Spleen (tissue), 11 donors: ENCODE data around the gene OSGIN1. TPM values are rescaled to one million over a fixed set of nuclear protein-coding genes. Genes with fewer than 3 reads are reported as not detected.

Experiments
- DNase-seq: peaks from one replicate; pipeline ENCODE4 v3.0.0-alpha.2; 2020
- H3K27ac ChIP-seq, 8 donors: fragments of 200-600 bp; sonication (generic) in 7 of 8; 1 replicate in 4 of 8; 2 replicates in 4 of 8; pipeline versions ENCODE4 v1.5.0 to v1.8.0; 2016 to 2021; ENCODE audit warnings: inconsistent platforms in 4 of 8, mild to moderate bottlenecking in 4 of 8, moderate library complexity in 1 of 8
- H3K27me3 ChIP-seq, 7 donors: fragments of 200-600 bp; sonication (generic) in 6 of 7; replicated peaks in 1 of 7; 1 replicate in 4 of 7; 2 replicates in 3 of 7; pipeline versions ENCODE4 v1.5.0 to v1.8.0; 2016 to 2021; ENCODE audit warnings: inconsistent platforms in 3 of 7, mild to moderate bottlenecking in 1 of 7
- H3K36me3 ChIP-seq, 6 donors: fragments of 200-600 bp; sonication (generic) in 5 of 6; 1 replicate in 4 of 6; 2 replicates in 2 of 6; pipeline versions ENCODE4 v1.5.0 to v1.8.0; 2016 to 2021; ENCODE audit warnings: inconsistent platforms in 2 of 6
- H3K4me1 ChIP-seq, 6 donors: fragments of 200-600 bp; sonication (generic) in 5 of 6; 1 replicate in 3 of 6; 2 replicates in 3 of 6; pipeline versions ENCODE4 v1.5.0 to v1.8.0; 2016 to 2021; ENCODE audit warnings: inconsistent platforms in 3 of 6
- H3K4me3 ChIP-seq, 8 donors: fragments of 200-600 bp; sonication (generic) in 7 of 8; 1 replicate in 4 of 8; 2 replicates in 4 of 8; pipeline versions ENCODE4 v1.5.0 to v1.8.0; 2016 to 2021; ENCODE audit warnings: inconsistent platforms in 4 of 8, mild to moderate bottlenecking in 4 of 8, moderate library complexity in 2 of 8
- H3K9me3 ChIP-seq, 8 donors: fragments of 200-600 bp; sonication (generic) in 7 of 8; 1 replicate in 4 of 8; 2 replicates in 4 of 8; pipeline versions ENCODE4 v1.5.0 to v1.8.0; 2016 to 2021; ENCODE audit warnings: inconsistent platforms in 4 of 8
- POLR2A ChIP-seq, 3 donors: fragments of 450-650 bp; IDR thresholded peaks; one replicate each; pipeline ENCODE4 v1.5.1; 2017; ENCODE audit warnings: antibody characterized with exemption in 3 of 3, mild to moderate bottlenecking in 1 of 3
- POLR2AphosphoS5 ChIP-seq, 3 donors: sonication (generic); formaldehyde crosslinking; IDR thresholded peaks; one replicate each; pipeline ENCODE4 v1.5.1; 2017; ENCODE audit warnings: antibody characterized with exemption in 3 of 3
- WGBS, 5 donors: extraction: QIAGEN DNeasy Blood & Tissue Kit in 3 of 5; methylation state at CpG; one replicate each; pipeline versions ENCODE4 v1.1.5 to v1.1.7; 2013 to 2018; 5-methylcytosine and 5-hydroxymethylcytosine counted together
- intact Hi-C: fragments of 100-400 bp; cut with DNase I; formaldehyde crosslinking; loops from one replicate; pipeline ENCODE4 v1.15.0; 2023; ENCODE audit warnings: low total_unique reads
- polyA plus RNA-seq, 3 donors: library from polyadenylated mRNA; stranded (reverse); fragments of 200-250 nt; gene quantifications; one replicate each; pipeline ENCODE4 v1.2.1, GENCODE V29; 2013
- total RNA-seq, 7 donors: library from RNA; depleted of rRNA in 3 of 7; stranded (reverse); fragments of >200 nt in 3 of 7; fragmentation: NEBNext Ultra II Directional in 4 of 7; extraction: Animal tissue kit (Norgen Biotek cat#: 25700) in 4 of 7; gene quantifications; one replicate each; pipeline versions ENCODE4 v1.1.0 to v1.2.1, GENCODE V29; 2016 to 2021
- TF ChIP-seq, protein P1 (sequence below), 11 experiments: fragments of 200-600 bp in 7 of 11; fragments of 450-650 bp in 4 of 11; sonication (generic) in 4 of 11; IDR thresholded peaks in 8 of 11; conservative IDR thresholded peaks in 3 of 11; 1 replicate in 7 of 11; 2 replicates in 4 of 11; pipeline versions ENCODE4 v1.4.0 to v1.8.0; 2016 to 2021; ENCODE audit warnings: antibody characterized with exemption in 11 of 11, inconsistent platforms in 4 of 11, mild to moderate bottlenecking in 1 of 11
- donor health status: healthy with polysubstance abuse.
- donor health status: DM: no; HTN: no; CAD: no; lungs with moderate emphysema.
- donor health status: DM: no; HTN: no; CAD: no.
- donor health status: Bipolar disorder and iron deficiency.
- donor health status: healthy.
- donor health status: DM: no; HTN: no; CAD: no.
- donor health status: DM: yes; HTN: yes; CAD: no.

The OSGIN1 gene
- total and polyA plus RNA-seq, 10 donors, result 2.3 to 13.5 (median 9.0) TPM

DNA sequence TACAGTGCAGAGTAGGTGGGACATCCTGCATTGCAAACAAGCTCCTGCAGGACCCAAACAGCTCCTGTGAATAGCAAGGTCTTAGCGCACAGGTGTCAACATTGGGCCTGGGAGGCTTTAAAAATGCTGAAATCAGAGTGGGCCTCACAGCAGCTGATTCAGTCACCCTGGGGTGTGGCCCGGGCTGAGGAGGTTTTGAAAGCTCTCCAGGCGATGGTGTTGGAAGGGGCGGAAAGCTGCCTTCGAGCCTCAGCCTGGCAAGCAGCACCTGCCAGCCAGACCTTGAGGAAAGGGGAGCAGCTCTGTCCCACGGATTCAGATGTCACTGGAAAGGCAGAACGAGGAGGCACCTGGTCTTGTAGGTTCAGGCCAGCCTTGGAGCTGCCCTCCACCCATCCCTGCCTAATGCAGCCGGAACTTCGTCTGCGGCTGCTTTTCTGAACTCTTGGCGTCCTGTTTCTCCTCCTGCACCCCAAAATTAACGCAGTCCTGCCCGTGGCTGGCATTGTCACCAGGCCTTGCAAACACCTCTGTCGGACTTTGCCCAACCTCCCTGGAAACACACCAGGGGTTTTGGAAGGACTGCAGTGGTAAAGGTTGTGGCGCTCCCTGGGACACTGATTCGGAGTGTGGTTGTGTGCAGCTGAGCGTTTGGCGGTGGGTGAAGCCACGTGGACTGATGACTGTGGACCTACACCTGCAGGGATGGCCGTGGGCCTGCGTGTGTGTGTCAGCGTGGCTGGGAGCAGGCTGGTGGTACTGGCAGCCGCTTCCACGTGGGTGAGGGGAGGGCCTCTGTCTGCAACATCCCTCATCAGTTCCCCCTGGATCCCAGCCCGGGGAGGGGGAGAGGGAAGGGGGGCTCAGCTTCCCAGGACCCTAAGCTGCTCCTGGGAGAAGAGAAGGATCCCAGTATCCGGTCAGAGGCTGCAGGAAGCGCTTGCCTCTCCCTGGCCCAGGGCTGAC is 18.4 kb downstream of the OSGIN1 start:
- TF ChIP-seq, protein P1, sequence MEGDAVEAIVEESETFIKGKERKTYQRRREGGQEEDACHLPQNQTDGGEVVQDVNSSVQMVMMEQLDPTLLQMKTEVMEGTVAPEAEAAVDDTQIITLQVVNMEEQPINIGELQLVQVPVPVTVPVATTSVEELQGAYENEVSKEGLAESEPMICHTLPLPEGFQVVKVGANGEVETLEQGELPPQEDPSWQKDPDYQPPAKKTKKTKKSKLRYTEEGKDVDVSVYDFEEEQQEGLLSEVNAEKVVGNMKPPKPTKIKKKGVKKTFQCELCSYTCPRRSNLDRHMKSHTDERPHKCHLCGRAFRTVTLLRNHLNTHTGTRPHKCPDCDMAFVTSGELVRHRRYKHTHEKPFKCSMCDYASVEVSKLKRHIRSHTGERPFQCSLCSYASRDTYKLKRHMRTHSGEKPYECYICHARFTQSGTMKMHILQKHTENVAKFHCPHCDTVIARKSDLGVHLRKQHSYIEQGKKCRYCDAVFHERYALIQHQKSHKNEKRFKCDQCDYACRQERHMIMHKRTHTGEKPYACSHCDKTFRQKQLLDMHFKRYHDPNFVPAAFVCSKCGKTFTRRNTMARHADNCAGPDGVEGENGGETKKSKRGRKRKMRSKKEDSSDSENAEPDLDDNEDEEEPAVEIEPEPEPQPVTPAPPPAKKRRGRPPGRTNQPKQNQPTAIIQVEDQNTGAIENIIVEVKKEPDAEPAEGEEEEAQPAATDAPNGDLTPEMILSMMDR (IDR thresholded peaks at IDR 0.05 in 8 of 11, conservative IDR thresholded peaks at IDR 0.05 in 3 of 11), result no peak
- TF ChIP-seq POLR2A (IDR thresholded peaks at IDR 0.05), result no peak
- no peak for TF ChIP-seq POLR2AphosphoS5 (IDR thresholded peaks at IDR 0.05)
- no peak overlapping the region for H3K4me3 ChIP-seq
- H3K9me3 ChIP-seq, result no peaks in the 10 kb centered on the region
- no peak for DNase-seq
- H3K4me1 ChIP-seq, result peaks cover 0 to 11% (median 2%) of the 10 kb centered on the region in 6 donors
- intact Hi-C loops, result no loop called here
- WGBS, 5 donors, result 72 to 81% (median 75%) methylated on average over 21 to 27 of the region's 27 CpGs
- H3K27me3 ChIP-seq, result peaks cover 0 to 70% (median 23%) of the 10 kb centered on the region in 7 donors
- peaks cover 0 to 5% (median 0%) of the 10 kb centered on the region in 6 donors for H3K36me3 ChIP-seq
- no peak overlapping the region for H3K27ac ChIP-seq

DNA sequence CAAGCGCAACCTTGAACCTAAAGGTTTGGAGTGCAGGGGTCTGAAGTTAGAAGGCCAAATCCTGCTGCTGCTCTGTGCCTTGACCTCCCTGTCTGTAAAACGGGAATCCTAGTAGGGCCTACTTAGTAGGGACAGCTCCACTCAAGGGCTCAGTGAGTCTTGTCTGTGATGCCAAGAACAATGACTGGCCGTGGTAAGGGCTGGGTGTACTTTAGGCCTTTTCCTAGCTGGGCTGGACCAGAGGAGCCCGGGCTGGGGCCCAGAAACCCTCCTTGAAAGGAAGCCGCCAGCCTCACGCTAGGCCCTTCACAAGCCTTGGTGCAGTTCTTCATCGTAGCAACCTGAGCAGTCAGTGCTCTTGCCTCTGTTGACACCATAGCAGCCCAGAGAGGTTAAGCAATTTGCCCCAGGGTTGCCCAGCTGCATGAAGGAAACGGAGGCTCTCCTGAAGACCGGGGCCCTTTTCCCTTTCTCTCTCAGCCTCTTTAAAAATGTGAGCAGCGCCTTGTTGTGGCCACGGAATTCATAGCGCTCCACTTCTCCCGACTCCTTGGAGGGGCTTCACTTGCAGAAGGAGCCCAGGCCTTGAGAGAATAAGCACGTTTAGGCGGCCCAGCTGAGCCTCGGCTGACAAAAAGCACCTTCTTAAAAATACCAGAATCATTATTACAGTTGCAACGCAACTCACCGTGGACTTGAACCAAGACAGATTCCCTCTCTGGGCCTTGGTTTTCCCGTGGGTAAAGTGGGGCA is 19.4 kb downstream of the OSGIN1 start:
- Histone ChIP-seq H3K27me3 (peaks cover 0 to 70% (median 23%) of the 10 kb centered on the region in 7 donors), H3K4me3 (no peak overlapping the region), H3K36me3 (no peaks in the 10 kb centered on the region), H3K4me1 (peaks cover 0 to 11% (median 2%) of the 10 kb centered on the region in 6 donors), H3K9me3 (peaks cover 0 to 1% (median 0%) of the 10 kb centered on the region in 8 donors), H3K27ac (no peak overlapping the region)
- no peak for DNase-seq
- 73 to 88% (median 84%) methylated on average over 18 to 19 of the region's 19 CpGs for WGBS, 5 donors
- TF ChIP-seq, protein P1 (IDR thresholded peaks at IDR 0.05 in 8 of 11, conservative IDR thresholded peaks at IDR 0.05 in 3 of 11), result no peak
- no peak for TF ChIP-seq POLR2A (IDR thresholded peaks at IDR 0.05)
- intact Hi-C loops, result no loop called here

DNA sequence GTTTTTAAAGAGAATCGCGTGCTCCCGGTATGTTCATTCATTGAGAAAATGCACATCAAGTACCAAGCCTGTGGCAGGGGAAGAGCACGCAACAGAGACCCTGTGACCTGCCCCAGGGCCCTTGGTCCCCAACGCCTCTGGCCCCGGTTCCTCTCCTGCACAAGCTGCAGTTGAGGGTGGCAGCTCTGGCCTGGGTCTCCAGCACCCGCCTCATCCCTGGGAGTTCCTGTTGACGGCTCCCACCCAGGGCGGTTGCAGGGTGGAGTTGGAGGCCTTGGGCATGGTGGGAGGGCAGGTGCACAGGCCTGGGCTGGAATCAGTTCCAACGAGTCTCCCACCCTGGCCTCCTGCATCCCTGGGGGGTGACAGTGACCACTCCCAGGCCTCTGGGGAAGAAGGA is 20.0 kb downstream of the OSGIN1 start:
- DNase-seq, result no peak
- Histone ChIP-seq H3K27ac (no peak overlapping the region), H3K27me3 (peaks cover 0 to 64% (median 21%) of the 10 kb centered on the region in 7 donors), H3K4me3 (no peak overlapping the region), H3K36me3 (no peaks in the 10 kb centered on the region), H3K4me1 (peaks cover 0 to 7% (median under 1%) of the 10 kb centered on the region in 6 donors), H3K9me3 (peaks cover 0 to 8% (median 5%) of the 10 kb centered on the region in 8 donors)
- TF ChIP-seq POLR2A (IDR thresholded peaks at IDR 0.05) (no peak), POLR2AphosphoS5 (IDR thresholded peaks at IDR 0.05) (no peak)
- TF ChIP-seq, protein P1 (IDR thresholded peaks at IDR 0.05 in 8 of 11, conservative IDR thresholded peaks at IDR 0.05 in 3 of 11), result no peak
- intact Hi-C loops, result no loop called here
- 70 to 87% (median 82%) methylated on average over 10 of the region's 10 CpGs for WGBS, 5 donors
